HepG2 (cell line): Measurements from ENCODE around the gene FGGY. TPM values are rescaled to one million over a fixed set of nuclear protein-coding genes. Genes with fewer than 3 reads are reported as not detected.

Source experiments
- AFF4 ChIP-seq: sonication (generic); formaldehyde crosslinking; IDR thresholded peaks from 2 replicates; pipeline ENCODE4 v1.4.0; 2020; ENCODE audit warnings: missing genetic modification reagents
- BRD4 ChIP-seq: sonication (generic); formaldehyde crosslinking; IDR thresholded peaks from 2 replicates; pipeline ENCODE4 v1.4.0; 2020; ENCODE audit warnings: missing genetic modification reagents
- GMEB2 ChIP-seq: IDR thresholded peaks from 2 replicates; pipeline ENCODE4 v1.6.1; 2016; ENCODE audit warnings: missing biosample characterization, missing genetic modification reagents, low read depth
- HINFP ChIP-seq: sonication (generic); formaldehyde crosslinking; IDR thresholded peaks from 2 replicates; pipeline ENCODE4 v1.4.0; 2020; ENCODE audit warnings: low read depth, mild to moderate bottlenecking, missing genetic modification reagents
- HMG20A ChIP-seq: IDR thresholded peaks from 2 replicates; pipeline ENCODE4 v1.6.1; 2016; ENCODE audit warnings: borderline replicate concordance
- HMGXB4 ChIP-seq, 2 experiments: sonication (generic) in 1 of 2; formaldehyde crosslinking in 1 of 2; IDR thresholded peaks; 2 replicates each; pipeline versions ENCODE4 v1.4.0 to v1.6.1; 2018 to 2020; ENCODE audit warnings: missing genetic modification reagents in 2 of 2, borderline replicate concordance in 1 of 2, low read depth in 1 of 2, mild to moderate bottlenecking in 1 of 2, missing biosample characterization in 1 of 2
- KAT7 ChIP-seq: IDR thresholded peaks from 2 replicates; pipeline ENCODE4 v1.6.1; 2018; ENCODE audit warnings: borderline replicate concordance, missing compliant biosample characterization
- MATR3 ChIP-seq: sonication (generic); formaldehyde crosslinking; IDR thresholded peaks from 2 replicates; pipeline ENCODE4 v1.4.0; 2020; ENCODE audit warnings: missing genetic modification reagents
- MED1 ChIP-seq: sonication (generic); formaldehyde crosslinking; IDR thresholded peaks from 2 replicates; pipeline ENCODE4 v1.4.0; 2020; ENCODE audit warnings: missing genetic modification reagents
- NFKB2 ChIP-seq: sonication (generic); formaldehyde crosslinking; IDR thresholded peaks from 2 replicates; pipeline ENCODE4 v1.4.0; 2020; ENCODE audit warnings: missing genetic modification reagents, borderline replicate concordance
- PHF5A ChIP-seq: IDR thresholded peaks from one replicate; pipeline ENCODE4 v1.6.1; 2018; ENCODE audit warnings: low read depth, missing genetic modification reagents; ENCODE audit not compliant: unreplicated experiment
- SIN3A ChIP-seq: IDR thresholded peaks from 2 replicates; pipeline ENCODE4 v1.6.1; 2011; ENCODE audit warnings: low read depth, mild to moderate bottlenecking, control low read depth, low read length, borderline replicate concordance
- SP140L ChIP-seq: sonication (generic); formaldehyde crosslinking; IDR thresholded peaks from 2 replicates; pipeline ENCODE4 v1.4.0; 2020; ENCODE audit warnings: missing genetic modification reagents, borderline replicate concordance
- TEAD3 ChIP-seq: optimal IDR thresholded peaks from 2 replicates; pipeline ENCODE3; 2016; ENCODE audit warnings: borderline replicate concordance
- ZBTB33 ChIP-seq: sonication (generic); formaldehyde crosslinking; IDR thresholded peaks from 2 replicates; pipeline ENCODE4 v1.4.0; 2020; ENCODE audit warnings: missing genetic modification reagents
- ZNF143 ChIP-seq: sonication (generic); formaldehyde crosslinking; IDR thresholded peaks from 2 replicates; pipeline ENCODE4 v1.4.0; 2020; ENCODE audit warnings: missing genetic modification reagents
- ZNF317 ChIP-seq: sonication (generic); formaldehyde crosslinking; IDR thresholded peaks from 2 replicates; pipeline ENCODE4 v1.5.0; 2020; ENCODE audit warnings: mild to moderate bottlenecking, missing genetic modification reagents
- polyA plus RNA-seq, 8 experiments: library from polyadenylated mRNA; depleted of rRNA in 3 of 8; stranded (reverse) in 7 of 8; unstranded in 1 of 8; fragments of >200 nt; fragmentation: Illumina TruSeq in 4 of 8; extraction: Trizol in 4 of 8; gene quantifications; 2 replicates each; pipeline versions ENCODE4 v1.2.1 to v1.2.3, GENCODE V29; 2011 to 2016; ENCODE audit warnings: low read depth in 4 of 8, missing spikeins in 1 of 8, mixed read lengths in 1 of 8; ENCODE audit not compliant: insufficient read depth in 1 of 8
- total RNA-seq, 5 experiments: library from RNA; depleted of rRNA; stranded (reverse); fragments of >200 nt; fragmentation: Illumina TruSeq; extraction: Trizol; gene quantifications; 2 replicates each; pipeline ENCODE4 v1.2.3, GENCODE V29; 2016; ENCODE audit warnings: low read depth in 1 of 5

The FGGY gene
- total and polyA plus RNA-seq, 2 of the 13 experiments (the other 11 are each of a cell fraction or from before 2014, with no cell fraction given) = 15.7 to 27.5 TPM

- TF ChIP-seq HMG20A (CRISPR knock-in tag) = no peak
- no peak for TF ChIP-seq HINFP (CRISPR knock-in tag)
- TF ChIP-seq SP140L (CRISPR knock-in tag) = no peak
- no peak for TF ChIP-seq MATR3 (CRISPR knock-in tag)
- no peak for TF ChIP-seq HMGXB4 (CRISPR knock-in tag; IDR thresholded peaks at IDR 0.05; ENCODE audit: borderline replicate concordance in 1 of 2, low read depth in 1 of 2)
- TF ChIP-seq ZBTB33 (CRISPR knock-in tag) = peak; percentile 81
- TF ChIP-seq ZNF143 = no peak
- TF ChIP-seq PHF5A (CRISPR knock-in tag) = no peak
- TF ChIP-seq AFF4 = no peak
- no peak for TF ChIP-seq MED1 (CRISPR knock-in tag)
- TF ChIP-seq KAT7 (CRISPR knock-in tag) = no peak
- no peak for TF ChIP-seq NFKB2 (CRISPR knock-in tag)
- no peak for TF ChIP-seq BRD4 (CRISPR knock-in tag)
- no peak for TF ChIP-seq GMEB2 (CRISPR knock-in tag)
- TF ChIP-seq TEAD3 (CRISPR knock-in tag) = peak; percentile 87
- no peak for TF ChIP-seq SIN3A
- no peak for TF ChIP-seq ZNF317
Observed at GRCh38 chr1:59672851-59673572, 376.1 kb downstream of the FGGY start (continued).
